OCI-LY7 (cell line): ENCODE data around the gene RBM28.

Experiments
- CTCF ChIP-seq: fragments of 200-600 bp; sonication (generic); conservative IDR thresholded peaks from 2 replicates; pipeline ENCODE4 v1.5.1; 2014; ENCODE audit warnings: mild to moderate bottlenecking, antibody characterized with exemption, low read length, moderate library complexity, mixed read lengths
- EZH2phosphoT487 ChIP-seq: fragments of 200-600 bp; sonication (generic); IDR thresholded peaks from 2 replicates; pipeline ENCODE4 v1.6.1; 2018; ENCODE audit warnings: low read depth, borderline replicate concordance, mild to moderate bottlenecking, mixed run types, antibody characterized with exemption, low read length, moderate library complexity, mixed read lengths

- TF ChIP-seq CTCF: no peak
- TF ChIP-seq EZH2phosphoT487: no peak
These were observed 90.0 kb downstream of the RBM28 start for GRCh38 chr7:128253701-128254100.
